CD14-positive monocyte (primary cell): Measurements from ENCODE around the gene SLMAP. TPM values are rescaled to one million over a fixed set of nuclear protein-coding genes. Genes with fewer than 3 reads are reported as not detected.

Experiments
- DNase-seq, 3 donors: peaks; one replicate each; pipeline ENCODE4 v3.0.0-alpha.2; 2011 to 2022
- H2AFZ ChIP-seq: 2 replicates; pipeline ENCODE4 v1.6.0; 2012; ENCODE audit warnings: mild to moderate bottlenecking, low read depth, low read length, inconsistent platforms; ENCODE audit not compliant: insufficient read depth, poor library complexity, severe bottlenecking
- H3K27ac ChIP-seq, 2 donors: 1 replicate in 1 of 2; 2 replicates in 1 of 2; pipeline ENCODE4 v1.5.1; 2012 to 2013; ENCODE audit warnings: low read length in 2 of 2, control low read depth in 1 of 2, inconsistent platforms in 1 of 2, low read depth in 1 of 2, mild to moderate bottlenecking in 1 of 2
- H3K27me3 ChIP-seq, 2 donors: one replicate each; pipeline versions ENCODE4 v1.6.0 to v1.6.1; 2011 to 2013; ENCODE audit warnings: low read length in 2 of 2; ENCODE audit not compliant: control insufficient read depth in 2 of 2, insufficient read depth in 2 of 2
- H3K36me3 ChIP-seq, 2 donors: replicated peaks in 1 of 2; 1 replicate in 1 of 2; 2 replicates in 1 of 2; pipeline versions ENCODE4 v1.5.1 to v1.6.1; 2012 to 2013; ENCODE audit warnings: low read length in 2 of 2, control low read depth in 1 of 2, inconsistent platforms in 1 of 2, mild to moderate bottlenecking in 1 of 2; ENCODE audit not compliant: insufficient read depth in 2 of 2, control insufficient read depth in 1 of 2
- H3K4me1 ChIP-seq, 2 donors: 1 replicate in 1 of 2; 2 replicates in 1 of 2; pipeline versions ENCODE4 v1.5.1 to v1.6.1; 2012 to 2013; ENCODE audit warnings: low read length in 2 of 2, control low read depth in 1 of 2, inconsistent platforms in 1 of 2, mild to moderate bottlenecking in 1 of 2, moderate library complexity in 1 of 2; ENCODE audit not compliant: insufficient read depth in 2 of 2, control insufficient read depth in 1 of 2
- H3K4me2 ChIP-seq: replicated peaks from 2 replicates; pipeline ENCODE3; 2012; ENCODE audit warnings: low read length, moderate library complexity, mild to moderate bottlenecking; ENCODE audit not compliant: poor library complexity, severe bottlenecking; ENCODE audit errors: extremely low read depth
- H3K4me3 ChIP-seq, 3 experiments: fragments of 200-600 bp in 1 of 3; sonication (generic) in 1 of 3; replicated peaks in 1 of 3; 1 replicate in 2 of 3; 2 replicates in 1 of 3; pipeline ENCODE4 v1.5.1; 2011 to 2013; ENCODE audit warnings: low read length in 3 of 3, mild to moderate bottlenecking in 3 of 3, control low read depth in 2 of 3, low read depth in 2 of 3, inconsistent platforms in 1 of 3, moderate library complexity in 1 of 3
- H3K79me2 ChIP-seq: 2 replicates; pipeline ENCODE4 v1.6.0; 2012; ENCODE audit warnings: mild to moderate bottlenecking, control low read depth, inconsistent platforms, low read length, moderate library complexity; ENCODE audit not compliant: insufficient read depth
- H3K9ac ChIP-seq: 2 replicates; pipeline ENCODE4 v1.6.0; 2017; ENCODE audit warnings: low read length, mild to moderate bottlenecking; ENCODE audit not compliant: insufficient read depth, poor library complexity, severe bottlenecking
- H3K9me3 ChIP-seq, 2 donors: replicated peaks in 1 of 2; 1 replicate in 1 of 2; 2 replicates in 1 of 2; pipeline versions ENCODE4 v1.5.1 to v1.6.1; 2012 to 2013; ENCODE audit warnings: low read length in 2 of 2, control low read depth in 1 of 2; ENCODE audit not compliant: control insufficient read depth in 1 of 2, insufficient read depth in 1 of 2
- H4K20me1 ChIP-seq: 2 replicates; pipeline ENCODE4 v1.6.0; 2012; ENCODE audit warnings: mild to moderate bottlenecking, low read length, control low read depth, moderate library complexity; ENCODE audit not compliant: insufficient read depth
- H3K27ac Mint-ChIP-seq, 7 donors: one replicate each; pipeline ENCODE4 v1.8.0; 2020; ENCODE audit warnings: mild to moderate bottlenecking in 7 of 7, mixed read lengths in 7 of 7, moderate library complexity in 6 of 7, inconsistent platforms in 2 of 7
- H3K27me3 Mint-ChIP-seq, 3 donors: one replicate each; pipeline ENCODE4 v1.8.0; 2021 to 2022; ENCODE audit warnings: low read depth in 3 of 3, mild to moderate bottlenecking in 3 of 3, mixed read lengths in 3 of 3, moderate library complexity in 3 of 3, inconsistent platforms in 1 of 3
- H3K36me3 Mint-ChIP-seq, 2 donors: one replicate each; pipeline ENCODE4 v1.8.0; 2020; ENCODE audit warnings: mixed read lengths in 2 of 2, inconsistent platforms in 1 of 2, mild to moderate bottlenecking in 1 of 2
- H3K4me1 Mint-ChIP-seq: one replicate; pipeline ENCODE4 v1.8.0; 2020; ENCODE audit warnings: mild to moderate bottlenecking, mixed read lengths
- H3K4me3 Mint-ChIP-seq, 2 donors: one replicate each; pipeline ENCODE4 v1.8.0; 2020; ENCODE audit warnings: mild to moderate bottlenecking in 2 of 2, mixed read lengths in 2 of 2, moderate library complexity in 1 of 2
- H3K9me3 Mint-ChIP-seq, 7 donors: one replicate each; pipeline ENCODE4 v1.8.0; 2020 to 2022; ENCODE audit warnings: mixed read lengths in 7 of 7, mild to moderate bottlenecking in 6 of 7, moderate library complexity in 6 of 7, inconsistent platforms in 2 of 7
- WGBS: methylation state at CpG from one replicate; pipeline ENCODE4 v1.1.5; 2013; ENCODE audit warnings: missing lambda C conversion rate; ENCODE audit not compliant: insufficient coverage; 5-methylcytosine and 5-hydroxymethylcytosine counted together
- intact Hi-C, 2 donors: fragments of 100-400 bp; cut with micrococcal nuclease; formaldehyde crosslinking; loops; one replicate each; pipeline versions ENCODE4 v1.15.0 to v1.15.1; 2023
- polyA plus RNA-seq, 3 donors: library from polyadenylated mRNA; depleted of rRNA in 1 of 3; unstranded in 2 of 3; stranded (reverse) in 1 of 3; fragments of 300-500 nt in 2 of 3; fragments of >200 nt in 1 of 3; fragmentation: Illumina TruSeq in 2 of 3; gene quantifications; 1 replicate in 2 of 3; 2 replicates in 1 of 3; pipeline ENCODE4 v1.2.3, GENCODE V29; 2012 to 2021
- TF ChIP-seq, protein P1 (sequence below): fragments of 200-600 bp; IDR thresholded peaks from one replicate; pipeline ENCODE4 v1.8.0; 2022; ENCODE audit warnings: antibody characterized with exemption, mild to moderate bottlenecking

The SLMAP gene
- polyA plus RNA-seq, 3 donors, result 12.3 to 17.6 (median 16.1) TPM

DNA sequence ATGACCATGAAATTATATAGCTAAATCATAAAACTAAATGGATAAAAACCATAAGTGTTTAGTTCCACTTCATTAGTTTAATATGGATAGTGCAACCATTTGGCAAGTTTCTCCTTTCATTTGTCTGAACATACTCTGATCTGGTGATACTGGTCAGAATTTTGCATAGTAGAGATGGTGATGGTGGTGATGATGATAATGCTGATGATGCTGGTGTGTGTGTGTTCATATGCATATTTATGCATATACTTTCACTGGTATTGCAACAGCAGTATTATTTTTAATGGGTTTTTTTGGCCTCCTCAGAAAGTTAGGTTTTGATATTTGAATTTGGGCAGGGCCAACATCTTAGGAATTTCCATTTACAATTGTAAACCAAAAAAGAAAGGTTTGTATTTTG is 76.4 kb downstream of the SLMAP start:
- Histone ChIP-seq H3K4me3 (no peak overlapping the region), H2AFZ (no peak overlapping the region), H3K36me3 (peaks cover 5 to 47% of the 10 kb centered on the region in 2 donors), H3K79me2 (peaks cover 13% of the 10 kb centered on the region), H3K9ac (no peak overlapping the region), H4K20me1 (peaks cover under 1% of the 10 kb centered on the region), H3K4me2 (no peak overlapping the region), H3K4me1 (no peaks in the 10 kb centered on the region), H3K27ac (no peak overlapping the region), H3K27me3 (no peaks in the 10 kb centered on the region), H3K9me3 (no peaks in the 10 kb centered on the region)
- H3K27me3 Mint-ChIP-seq, result no peaks in the 10 kb centered on the region
- H3K27ac Mint-ChIP-seq, result no peak overlapping the region
- H3K4me1 Mint-ChIP-seq, result no peaks in the 10 kb centered on the region
- H3K4me3 Mint-ChIP-seq, result no peak overlapping the region
- no peaks in the 10 kb centered on the region for H3K9me3 Mint-ChIP-seq
- intact Hi-C loops, result no loop called here
- peaks cover 35 to 40% of the 10 kb centered on the region in 2 donors for H3K36me3 Mint-ChIP-seq
- DNase-seq, result no peak
- TF ChIP-seq, protein P1, sequence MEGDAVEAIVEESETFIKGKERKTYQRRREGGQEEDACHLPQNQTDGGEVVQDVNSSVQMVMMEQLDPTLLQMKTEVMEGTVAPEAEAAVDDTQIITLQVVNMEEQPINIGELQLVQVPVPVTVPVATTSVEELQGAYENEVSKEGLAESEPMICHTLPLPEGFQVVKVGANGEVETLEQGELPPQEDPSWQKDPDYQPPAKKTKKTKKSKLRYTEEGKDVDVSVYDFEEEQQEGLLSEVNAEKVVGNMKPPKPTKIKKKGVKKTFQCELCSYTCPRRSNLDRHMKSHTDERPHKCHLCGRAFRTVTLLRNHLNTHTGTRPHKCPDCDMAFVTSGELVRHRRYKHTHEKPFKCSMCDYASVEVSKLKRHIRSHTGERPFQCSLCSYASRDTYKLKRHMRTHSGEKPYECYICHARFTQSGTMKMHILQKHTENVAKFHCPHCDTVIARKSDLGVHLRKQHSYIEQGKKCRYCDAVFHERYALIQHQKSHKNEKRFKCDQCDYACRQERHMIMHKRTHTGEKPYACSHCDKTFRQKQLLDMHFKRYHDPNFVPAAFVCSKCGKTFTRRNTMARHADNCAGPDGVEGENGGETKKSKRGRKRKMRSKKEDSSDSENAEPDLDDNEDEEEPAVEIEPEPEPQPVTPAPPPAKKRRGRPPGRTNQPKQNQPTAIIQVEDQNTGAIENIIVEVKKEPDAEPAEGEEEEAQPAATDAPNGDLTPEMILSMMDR, result no peak

DNA sequence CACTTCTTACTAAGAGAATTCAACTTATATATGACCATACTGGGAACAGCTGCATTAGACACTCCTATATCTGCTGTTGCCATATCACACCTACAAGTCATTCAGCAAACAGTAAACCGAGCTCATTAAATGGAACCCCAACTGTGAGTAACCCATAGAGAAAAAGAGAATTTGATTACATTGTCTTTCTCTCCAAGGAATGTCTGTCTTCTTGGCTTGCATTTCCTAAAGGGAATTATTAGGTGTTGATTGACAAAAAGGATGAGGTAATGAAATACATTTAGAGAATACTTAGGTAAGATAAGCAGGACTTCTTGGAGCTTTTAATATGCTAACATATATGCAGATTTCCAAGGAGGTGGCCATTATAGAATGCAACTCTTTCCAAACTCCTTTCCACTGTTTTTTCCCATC is 76.8 kb downstream of the SLMAP start:
- Mint-ChIP-seq H3K4me3 (no peak overlapping the region), H3K36me3 (peaks cover 35 to 40% of the 10 kb centered on the region in 2 donors)

More for the DNA sequence above, 76.8 kb downstream of the SLMAP start:
- intact Hi-C loops, result no loop called here
- Histone ChIP-seq H3K9ac (no peak overlapping the region), H3K79me2 (peaks cover 10% of the 10 kb centered on the region), H2AFZ (no peak overlapping the region), H3K4me2 (no peak overlapping the region), H3K36me3 (peaks cover 5 to 47% of the 10 kb centered on the region in 2 donors), H3K27ac (no peak overlapping the region), H4K20me1 (no peaks in the 10 kb centered on the region), H3K9me3 (no peaks in the 10 kb centered on the region), H3K4me1 (no peaks in the 10 kb centered on the region), H3K4me3 (no peak overlapping the region), H3K27me3 (no peaks in the 10 kb centered on the region)
- Mint-ChIP-seq H3K9me3 (no peaks in the 10 kb centered on the region), H3K27me3 (no peaks in the 10 kb centered on the region), H3K27ac (no peak overlapping the region), H3K4me1 (no peaks in the 10 kb centered on the region)
- TF ChIP-seq, protein P1, result no peak
- WGBS, result no CpG with 5 or more reads among the region's 1 CpG
- no peak for DNase-seq
